GM15510 (cell line): Measurements from ENCODE around the gene LYAR.

Experiments
- POLR2A ChIP-seq: IDR thresholded peaks from 3 replicates; pipeline ENCODE4 v1.6.1; 2011; ENCODE audit warnings: borderline replicate concordance; ENCODE audit not compliant: insufficient read length; ENCODE audit errors: extremely low read depth

LYAR gene

DNA sequence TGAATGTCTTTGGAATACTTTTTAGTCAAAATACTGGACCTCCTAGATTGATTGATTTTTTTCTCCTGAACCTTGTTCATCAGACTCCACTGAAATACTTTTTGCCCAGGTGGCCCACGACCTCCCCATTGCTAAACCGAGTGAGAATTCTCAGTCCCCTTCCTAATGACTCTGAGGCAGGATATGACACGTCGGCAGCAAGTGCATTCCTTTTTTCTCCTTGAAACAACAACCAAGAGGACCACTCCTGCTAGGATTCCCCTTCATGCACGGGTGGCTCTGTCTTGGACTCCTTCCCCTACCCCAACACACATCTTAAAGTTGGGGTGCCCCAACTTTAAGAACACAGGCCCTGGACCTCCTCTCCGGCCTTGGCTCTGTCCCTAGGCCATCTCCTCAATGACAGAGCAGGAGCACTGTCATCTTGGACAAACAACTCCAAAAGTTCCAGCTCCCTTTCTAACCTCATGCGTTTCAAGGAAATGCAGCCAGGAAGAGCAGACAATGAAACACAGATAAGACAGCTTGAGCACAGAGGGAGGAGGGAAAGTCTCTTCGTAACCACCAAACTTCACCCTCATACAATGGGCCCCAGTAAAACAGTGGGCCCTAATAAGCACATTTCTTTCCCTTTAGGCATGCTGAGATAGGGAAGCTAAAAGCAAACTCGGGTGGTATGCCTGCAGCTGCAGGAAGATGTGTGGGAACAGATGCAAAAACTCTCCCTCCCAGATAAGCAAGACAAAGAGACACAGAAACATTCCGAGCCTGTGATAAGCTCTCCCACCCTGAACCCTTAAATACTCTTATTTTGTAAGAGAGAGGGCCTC lies 34.0 kb upstream of the LYAR start:
- no peak for TF ChIP-seq POLR2A

DNA sequence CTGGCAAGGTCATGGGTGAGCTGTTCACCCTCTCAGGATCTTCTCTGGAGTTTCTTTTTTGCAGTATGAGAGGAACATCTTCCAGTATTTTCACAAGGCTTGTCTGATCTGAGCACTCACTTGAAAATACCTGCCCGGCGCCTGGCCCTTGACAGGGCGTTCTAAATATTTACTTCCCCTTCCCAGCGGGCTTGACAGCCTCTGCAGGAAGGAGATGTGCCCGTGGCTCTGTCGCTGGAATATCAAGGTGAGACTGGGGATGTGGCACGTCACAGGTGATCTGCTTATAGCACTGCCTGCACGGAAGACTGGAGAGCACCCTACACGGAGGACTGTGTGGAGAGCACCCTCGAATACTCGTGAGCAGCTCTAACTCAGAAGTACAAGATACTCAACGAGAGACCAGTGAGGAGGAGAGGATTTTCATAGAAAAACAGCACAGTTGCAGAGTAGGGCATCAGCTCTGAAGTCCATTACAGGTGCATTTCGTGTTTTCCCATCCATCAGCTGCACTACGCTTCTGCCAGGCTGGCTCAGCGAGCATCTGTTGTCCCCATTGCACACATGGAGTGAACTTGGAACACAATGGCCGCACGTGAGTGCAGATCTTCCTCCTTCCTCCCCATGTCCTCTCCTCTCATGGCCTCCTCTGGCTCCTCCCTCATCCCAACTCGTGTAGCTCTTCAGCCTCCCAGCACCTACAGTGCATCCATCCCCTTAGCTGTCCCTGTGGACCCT lies 32.2 kb upstream of the LYAR start:
- TF ChIP-seq POLR2A: no peak

DNA sequence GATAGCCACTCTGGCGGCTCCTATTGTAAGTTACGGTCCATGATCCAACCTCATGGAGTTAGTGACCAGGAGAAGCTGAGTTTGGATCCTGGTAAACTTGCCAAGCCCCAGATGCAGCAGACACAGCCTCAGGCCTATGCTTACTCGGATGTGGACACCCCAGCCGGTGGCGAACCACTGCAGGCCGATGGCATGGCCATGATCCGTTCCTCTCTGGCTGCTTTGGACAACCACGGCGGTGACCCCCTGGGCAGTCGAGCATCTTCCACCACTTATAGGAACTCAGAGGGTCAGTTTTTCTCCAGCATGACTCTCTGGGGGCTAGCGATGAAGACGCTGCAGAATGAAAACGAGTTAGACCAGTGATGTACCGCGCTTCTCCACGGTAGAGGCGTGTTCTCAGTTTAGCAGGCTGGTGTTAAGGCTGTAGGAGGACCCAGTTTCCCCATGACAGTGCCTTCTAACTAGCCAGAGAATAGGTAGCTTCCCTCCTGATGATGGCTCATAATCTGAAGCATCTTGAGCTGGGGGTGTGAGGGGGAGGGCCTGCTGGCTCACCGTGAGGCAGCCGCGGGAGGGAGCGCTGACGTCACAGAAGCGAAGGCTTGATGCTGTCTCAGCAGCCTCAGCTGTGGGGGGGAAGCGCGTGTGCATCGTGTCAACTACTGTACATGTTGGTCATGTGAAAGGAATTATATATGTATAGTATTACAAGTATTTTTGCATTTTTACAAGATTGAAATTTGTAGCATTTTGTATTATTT lies 31.2 kb upstream of the LYAR start:
- TF ChIP-seq POLR2A: no peak

DNA sequence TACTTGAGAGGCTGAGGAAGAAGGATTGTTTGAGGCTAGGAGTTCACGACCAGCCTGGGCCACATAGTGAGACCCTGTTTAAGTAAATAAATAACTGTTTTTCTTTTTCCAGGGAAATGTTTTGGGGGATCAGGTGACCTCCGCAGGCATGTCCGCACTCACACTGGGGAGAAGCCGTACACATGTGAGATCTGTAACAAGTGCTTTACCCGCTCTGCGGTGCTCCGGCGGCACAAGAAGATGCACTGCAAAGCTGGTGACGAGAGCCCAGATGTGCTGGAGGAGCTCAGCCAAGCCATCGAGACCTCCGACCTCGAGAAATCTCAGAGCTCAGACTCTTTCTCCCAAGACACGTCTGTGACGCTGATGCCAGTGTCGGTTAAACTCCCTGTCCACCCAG lies 30.6 kb upstream of the LYAR start:
- no peak for TF ChIP-seq POLR2A

DNA sequence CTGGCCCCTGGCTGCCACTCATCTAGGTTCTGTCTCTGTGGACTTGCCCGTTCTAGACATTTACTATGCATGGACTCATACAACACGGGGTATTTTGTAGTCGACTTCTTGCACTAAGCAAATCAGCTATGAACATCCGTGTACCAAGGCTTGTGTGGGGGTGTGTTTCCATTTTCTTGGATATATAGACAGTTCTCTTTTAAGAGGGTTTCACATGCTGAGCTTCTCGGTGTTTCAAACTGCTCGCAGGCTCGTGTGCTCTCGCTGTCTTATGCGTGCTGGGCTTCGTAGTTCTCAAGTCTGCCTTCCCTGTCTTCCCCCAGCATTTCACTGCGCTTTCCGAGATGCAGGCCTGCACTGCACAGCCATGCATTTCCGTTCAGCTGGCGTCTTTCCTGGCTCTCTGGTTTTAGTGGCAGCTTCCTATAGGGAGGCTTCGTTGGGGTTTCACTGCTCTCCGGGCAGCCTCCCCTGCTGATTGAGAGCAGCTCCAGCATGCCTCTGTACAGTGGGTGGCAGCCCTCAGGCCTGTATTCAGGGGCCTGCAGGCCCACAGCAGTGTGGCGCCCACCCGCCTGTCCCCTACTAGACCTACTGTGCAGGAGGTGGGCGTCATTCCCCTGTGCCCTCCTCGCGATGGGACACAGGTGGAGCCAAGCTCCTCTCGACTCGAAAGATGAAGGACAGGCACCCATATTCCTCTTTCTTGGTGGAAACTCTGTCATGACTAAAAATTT lies 27.7 kb upstream of the LYAR start:
- TF ChIP-seq POLR2A: no peak

DNA sequence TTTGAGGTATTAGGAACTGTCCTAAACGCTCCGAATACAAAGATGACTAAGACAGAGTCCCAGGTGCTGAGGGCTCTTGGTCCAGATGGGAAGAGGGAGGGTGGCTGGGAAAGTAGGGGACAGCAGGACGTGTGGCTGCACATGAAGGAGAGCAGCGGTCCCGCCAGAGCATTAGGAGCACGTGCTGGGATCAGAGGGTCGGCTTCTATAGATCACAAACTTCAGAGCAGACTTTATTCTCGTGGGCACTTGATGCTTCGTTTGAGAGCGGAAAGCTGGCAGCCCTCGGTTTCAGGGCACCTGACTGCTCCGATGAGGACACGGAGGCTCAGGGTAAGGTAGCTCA lies 26.2 kb upstream of the LYAR start:
- no peak for TF ChIP-seq POLR2A

DNA sequence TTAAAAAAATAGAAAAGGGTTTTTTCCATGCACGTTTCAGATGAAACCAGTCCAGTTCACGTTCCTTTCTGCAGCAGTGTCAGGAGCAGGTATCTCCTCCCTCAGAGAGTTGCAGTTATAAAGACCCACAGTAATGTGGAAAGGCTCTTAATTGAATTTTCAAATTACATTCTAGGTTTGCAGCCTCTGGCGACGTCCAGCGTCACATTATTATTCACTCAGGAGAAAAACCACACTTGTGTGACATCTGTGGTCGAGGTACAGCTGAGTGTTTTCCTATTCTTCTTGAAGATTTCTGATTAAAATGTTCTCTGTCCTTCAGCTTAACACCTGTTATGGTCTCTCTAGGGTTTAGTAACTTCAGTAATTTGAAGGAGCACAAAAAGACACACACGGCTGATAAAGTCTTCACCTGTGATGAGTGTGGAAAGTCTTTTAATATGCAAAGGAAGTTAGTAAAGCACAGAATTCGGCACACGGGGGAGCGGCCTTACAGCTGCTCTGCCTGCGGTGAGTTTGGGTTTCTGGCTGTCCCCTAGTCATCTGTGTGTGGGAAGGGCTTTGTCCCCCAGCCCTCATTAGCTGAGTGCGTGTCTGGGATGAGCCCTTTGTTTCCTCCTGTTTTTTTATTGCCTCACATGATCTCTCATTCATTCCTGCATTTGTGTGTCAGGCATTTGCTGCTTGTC lies 25.7 kb upstream of the LYAR start:
- TF ChIP-seq POLR2A: no peak

DNA sequence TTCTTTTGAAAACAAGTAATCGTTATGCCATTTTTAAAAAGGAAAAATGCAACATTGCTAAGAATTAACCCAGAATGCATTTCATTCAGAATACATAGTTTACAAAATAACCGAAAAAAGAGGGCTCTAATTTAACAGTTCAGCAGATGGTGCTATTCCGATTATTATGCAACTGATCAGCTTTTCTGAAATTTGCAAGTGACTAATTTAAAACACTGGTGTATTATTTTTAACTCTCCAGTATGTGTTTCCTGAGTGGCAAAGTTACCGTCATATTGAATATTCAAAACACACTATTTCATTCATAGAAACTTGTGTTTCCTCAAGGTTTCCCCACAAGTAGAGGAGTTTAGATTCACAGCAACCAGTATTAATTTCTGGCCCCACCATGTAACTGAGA lies 21.2 kb upstream of the LYAR start:
- TF ChIP-seq POLR2A: no peak

DNA sequence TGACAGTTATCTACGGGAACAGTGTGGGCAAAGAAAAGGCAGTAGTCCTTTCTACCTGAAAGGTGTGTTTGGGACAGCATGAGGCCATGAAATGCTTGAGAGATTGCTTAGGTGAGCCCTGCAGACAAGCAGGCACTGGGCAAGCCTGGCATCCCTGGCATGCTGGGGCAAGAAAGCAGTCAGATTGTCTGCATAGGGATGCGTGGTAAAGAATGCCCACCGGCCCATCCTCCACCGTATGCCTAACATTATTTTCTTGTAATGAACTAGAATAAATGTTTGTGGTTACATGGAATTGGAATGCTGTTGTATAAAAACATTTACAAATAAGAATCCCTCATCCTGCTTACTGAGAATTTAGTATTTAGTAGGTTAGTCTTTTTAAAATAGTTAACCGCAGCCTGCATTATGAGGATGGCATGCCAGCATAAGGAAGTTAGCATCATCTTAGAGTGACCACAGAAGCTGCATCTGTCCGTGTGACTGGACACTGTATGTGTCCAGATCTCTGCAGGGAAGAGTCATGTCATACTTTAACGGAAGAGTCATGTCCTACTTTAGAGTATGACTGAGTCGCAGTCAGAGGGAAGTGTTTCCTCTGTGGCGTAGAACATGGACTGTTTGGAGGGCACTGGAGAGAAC lies 19.0 kb upstream of the LYAR start:
- TF ChIP-seq POLR2A: no peak

DNA sequence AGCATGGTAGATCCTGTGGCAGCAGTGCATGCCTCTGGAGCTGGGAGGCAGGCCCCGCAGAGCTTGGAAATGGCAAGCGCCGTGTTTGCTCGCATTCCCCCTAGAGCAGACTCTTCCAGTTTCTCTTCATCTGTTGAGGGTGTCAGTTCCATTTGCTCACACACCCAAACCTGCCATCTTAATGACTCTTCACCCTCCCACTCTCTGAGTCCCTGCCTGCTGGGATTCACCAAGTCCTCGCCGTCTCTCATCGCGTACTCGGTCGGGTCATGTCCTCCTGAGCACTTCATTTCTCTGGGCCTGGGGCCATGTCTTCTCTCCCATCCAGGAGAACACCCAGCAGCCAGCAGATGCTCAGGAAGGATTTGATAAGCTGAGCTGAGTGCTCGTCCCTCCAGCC lies 17.0 kb upstream of the LYAR start:
- TF ChIP-seq POLR2A: no peak

DNA sequence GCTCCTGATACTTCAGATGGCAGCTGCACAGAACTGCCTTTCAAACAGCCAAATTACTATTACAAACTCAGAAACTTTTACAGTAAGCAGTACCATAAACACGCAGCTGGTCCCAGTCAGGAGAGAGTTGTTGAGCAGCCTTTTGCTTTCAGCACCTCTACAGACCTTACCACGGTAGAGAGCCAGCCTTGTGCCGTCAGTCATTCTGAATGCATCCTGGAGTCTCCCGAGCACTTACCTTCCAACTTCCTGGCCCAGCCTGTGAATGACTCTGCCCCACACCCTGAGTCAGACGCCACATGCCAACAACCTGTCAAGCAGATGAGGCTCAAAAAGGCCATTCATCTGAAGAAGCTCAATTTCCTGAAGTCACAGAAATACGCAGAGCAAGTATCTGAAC lies 12.5 kb upstream of the LYAR start:
- TF ChIP-seq POLR2A: no peak

DNA sequence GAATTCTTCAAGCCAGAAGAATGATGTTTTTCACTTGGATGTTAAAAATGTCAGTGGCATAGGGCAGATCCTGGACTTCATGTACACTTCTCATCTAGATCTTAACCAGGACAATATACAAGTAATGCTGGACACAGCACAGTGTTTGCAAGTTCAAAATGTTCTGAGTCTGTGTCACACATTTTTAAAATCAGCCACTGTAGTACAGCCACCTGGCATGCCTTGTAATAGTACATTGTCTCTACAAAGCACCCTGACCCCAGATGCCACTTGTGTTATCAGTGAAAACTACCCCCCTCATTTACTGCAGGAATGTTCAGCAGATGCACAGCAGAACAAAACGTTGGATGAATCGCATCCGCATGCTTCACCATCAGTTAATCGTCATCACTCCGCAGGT lies 12.0 kb upstream of the LYAR start:
- no peak for TF ChIP-seq POLR2A

DNA sequence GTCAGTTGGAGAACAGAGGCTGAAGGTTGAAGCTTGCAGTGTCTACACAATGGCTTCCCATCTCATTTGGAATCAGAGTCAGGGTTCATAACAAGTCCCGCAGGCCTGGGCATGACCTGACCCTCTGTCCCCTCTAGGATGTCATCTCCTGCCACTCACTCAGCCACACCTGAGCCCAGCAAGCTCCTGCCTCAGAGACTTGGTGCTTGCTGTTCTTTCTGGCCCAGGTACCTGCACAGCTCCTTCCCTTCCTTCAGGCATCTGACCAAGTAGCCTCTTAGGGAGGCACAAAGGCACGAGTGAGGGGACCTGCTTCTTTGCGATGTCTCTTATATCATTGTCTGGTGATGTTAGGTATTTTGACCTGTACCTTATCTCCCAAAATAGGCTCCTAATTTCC lies 9.1 kb upstream of the LYAR start:
- TF ChIP-seq POLR2A: no peak
